CD4-positive, alpha-beta T cell treated with Interleukin-4 for 1 hour (primary cell): ENCODE measurements around the gene TOR2A.

Source experiments
- DNase-seq, 2 donors: peaks; one replicate each; pipeline ENCODE4 v3.0.0-alpha.2; 2020 to 2022

The TOR2A gene

DNA sequence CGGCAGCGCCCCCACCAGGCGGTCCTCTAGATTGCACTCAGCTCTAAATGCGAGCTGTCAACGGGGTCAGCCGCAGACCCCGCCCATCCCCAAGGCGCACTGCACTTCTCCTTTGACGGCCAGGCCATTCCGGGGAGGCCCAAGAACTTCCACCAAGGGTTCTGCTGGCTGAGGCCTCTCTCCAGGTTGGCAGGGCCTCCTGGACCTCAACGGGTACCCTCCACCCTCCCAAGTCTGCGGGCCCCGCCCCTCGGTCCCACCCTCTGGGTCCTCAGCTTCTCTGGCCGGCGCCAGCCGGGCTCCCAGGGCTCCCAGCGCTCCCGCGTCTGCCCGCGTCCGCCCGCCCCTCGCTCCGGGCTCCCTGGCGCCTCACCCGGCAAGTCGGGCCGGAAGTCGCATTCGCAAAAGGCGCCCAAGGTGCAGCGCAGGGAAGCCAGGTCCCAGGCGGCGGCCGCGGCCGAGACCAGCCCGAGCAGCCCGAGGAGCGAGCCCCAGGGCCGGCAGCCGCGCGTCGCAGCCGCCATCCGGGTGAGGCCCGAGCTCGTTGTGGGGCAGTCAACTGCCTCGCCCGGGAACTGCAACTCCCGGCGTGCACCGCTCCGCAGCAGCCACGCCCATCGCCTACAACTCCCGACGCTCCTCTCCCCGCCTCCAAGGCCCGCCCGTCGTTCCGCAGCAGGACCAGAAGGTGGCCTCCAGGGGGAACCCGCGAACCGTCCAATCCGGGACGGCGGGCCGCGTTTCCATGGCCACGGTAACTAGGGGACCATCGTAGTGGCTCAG, at the start of gene TOR2A:
Gene TOR2A, minus strand, starts transcription at position 548 of the 783 bp plus-strand sequence. Its CDS starts 24 bp downstream, at position 524.
- DNase-seq: peak; percentile 99

DNA sequence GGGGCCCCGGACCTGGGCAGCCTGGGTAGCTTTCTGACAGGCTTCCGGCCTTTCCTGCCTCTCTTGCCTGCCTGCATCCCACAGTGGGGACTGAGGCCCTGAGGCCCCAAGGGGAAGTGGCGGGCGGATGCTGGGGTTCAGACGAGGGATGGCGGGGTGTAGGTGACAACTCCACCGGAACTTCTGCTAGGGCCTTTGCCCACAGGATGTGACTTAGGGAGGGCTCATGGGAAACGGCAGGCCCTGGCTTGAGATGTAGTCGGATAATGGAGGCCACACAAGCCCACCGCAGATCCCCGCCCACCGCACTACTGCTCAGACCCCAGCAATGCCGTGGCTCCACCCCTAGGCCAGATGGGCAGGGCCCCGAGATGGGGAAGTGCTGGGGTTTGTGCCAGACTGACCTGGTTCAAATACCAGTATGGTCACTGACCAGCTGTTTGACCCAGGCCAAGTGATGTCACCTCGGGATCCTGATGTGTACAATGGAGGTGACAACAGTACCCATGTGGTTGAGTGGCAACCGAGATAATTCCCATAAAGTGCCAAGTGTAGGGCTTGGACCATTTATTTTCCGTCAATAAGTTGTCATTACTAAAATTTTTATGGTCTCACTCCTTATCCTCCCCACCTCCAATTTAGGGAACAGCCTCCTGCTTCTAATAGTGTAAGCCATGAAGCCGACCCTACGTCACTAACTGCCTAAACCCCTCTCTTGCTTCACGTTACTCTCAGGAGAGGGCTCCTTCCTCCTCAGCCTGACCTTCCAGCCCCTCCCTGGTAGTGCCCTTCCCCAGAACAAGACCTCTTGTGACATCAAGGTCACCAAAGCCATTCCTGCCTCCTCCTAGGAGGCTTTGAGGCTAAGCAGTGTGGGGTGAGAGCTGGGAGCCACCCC, 48.3 kb upstream of the TOR2A start:
- DNase-seq: peak; percentile 88 to 89

DNA sequence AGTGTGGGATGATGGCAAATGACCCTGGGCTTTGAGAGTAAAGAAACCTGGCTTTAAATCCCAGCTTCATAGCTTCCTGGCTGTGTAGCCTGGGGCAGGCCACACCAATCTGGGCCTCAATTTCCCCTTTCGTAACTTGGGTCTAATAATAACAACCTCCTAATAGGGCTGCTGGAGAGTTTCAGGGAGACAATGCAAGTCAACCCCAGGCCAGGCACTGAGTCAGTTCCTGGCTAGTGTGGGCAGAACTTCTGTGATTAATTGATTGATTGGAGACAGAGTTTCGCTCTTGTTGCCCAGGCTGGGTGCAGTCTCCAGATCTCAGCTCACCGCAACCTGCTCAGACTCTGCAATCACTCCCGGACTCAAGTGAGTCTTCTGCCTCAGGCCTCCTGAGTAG, 46.7 kb upstream of the TOR2A start:
- DNase-seq: no peak

DNA sequence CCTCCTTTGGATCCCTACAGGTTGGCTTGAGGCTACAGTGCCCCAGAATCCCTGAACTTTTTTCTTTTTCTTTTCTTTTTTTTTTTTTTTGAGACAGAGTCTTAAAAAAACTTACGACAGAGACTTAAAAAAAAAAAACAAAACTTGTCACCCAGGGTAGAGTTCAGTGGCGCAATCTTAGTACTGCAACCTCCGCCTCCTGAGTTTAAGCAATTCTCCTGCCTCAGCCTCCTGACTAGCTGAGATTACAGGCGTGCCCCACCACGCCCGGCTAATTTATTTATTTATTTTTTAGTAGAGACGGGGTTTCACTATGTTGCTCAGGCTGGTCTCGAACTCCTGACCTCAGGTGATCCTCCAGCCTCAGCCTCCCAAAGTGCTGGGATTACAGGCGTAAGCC, 45.8 kb upstream of the TOR2A start:
- peak in 1 of 2 donors; percentile 70 for DNase-seq

DNA sequence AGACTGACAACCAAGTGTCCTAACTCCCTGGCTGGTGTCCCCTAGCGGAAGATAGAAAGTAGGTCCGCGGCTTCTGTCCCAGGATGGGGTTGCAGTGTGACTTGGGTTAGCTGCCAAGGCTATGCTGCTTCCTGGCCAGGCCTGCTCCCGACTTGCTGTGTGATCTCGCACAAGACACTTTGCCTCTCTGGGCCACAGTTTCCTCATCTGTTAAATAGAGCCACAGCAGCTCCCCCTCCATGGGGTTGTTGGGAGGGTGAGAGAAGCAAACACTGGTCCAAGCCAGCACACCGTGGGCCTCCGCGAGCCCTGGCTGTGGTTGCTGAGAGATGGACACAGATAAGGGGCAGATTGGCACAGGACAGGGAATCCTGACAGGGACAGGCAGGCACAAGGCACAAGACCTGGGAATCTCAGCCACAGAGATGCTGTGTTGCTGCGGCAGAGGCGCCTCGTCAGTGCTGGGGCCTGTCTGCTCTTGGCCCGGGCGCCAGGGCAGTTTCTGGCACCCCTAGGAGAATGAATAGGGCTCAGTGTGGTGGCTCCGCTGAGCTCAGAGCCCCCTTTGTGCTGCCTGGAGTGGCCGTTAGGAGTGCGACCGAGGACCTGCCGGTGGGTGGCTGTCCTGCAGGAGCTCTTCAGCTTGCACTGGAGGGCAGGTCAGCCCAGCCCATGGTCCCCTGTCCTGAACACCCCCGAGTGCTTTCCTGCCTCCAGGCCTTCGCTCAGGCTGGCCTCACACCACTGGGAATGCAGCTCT, 45.2 kb upstream of the TOR2A start:
- no peak for DNase-seq

DNA sequence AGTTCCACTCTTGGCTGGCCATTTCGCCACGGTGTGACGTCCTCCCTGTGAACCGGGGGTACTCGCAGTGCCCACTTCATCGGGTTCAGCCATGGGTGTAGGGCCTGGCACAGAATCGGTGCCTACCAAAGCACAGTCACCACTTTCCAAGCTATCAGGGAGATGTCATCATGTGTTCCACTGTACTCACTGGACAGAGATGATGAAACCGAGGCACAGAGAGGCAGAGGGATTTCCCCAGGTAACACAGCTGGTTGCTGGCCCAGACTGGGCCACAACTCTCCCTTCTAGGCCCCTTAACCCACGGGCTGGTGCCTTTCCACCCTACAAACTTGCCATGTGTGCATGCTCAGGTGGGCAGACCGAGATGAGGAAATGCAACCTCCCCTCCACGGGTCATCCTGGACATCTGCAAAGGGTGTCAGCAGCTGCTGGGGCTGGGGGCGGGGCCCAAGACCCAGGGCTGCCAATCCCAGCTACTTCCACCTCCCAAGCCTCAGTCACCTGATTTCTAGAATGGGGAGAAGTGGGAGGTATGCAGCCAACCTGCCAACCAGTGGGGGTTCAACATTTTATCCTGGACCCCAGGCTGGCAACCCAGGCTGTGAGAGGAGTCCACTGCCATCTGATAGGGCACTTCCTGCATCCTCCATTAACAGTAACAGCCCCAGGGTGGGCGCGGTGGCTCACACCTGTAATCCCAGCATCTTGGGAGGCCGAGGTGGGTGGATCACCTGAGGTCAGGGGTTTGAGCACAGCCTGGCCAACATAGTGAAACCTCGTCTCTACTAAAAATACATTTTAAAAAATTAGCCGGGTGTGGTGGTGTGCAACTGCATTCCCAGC, 44.3 kb upstream of the TOR2A start:
- peak; percentile 76 to 77 for DNase-seq

DNA sequence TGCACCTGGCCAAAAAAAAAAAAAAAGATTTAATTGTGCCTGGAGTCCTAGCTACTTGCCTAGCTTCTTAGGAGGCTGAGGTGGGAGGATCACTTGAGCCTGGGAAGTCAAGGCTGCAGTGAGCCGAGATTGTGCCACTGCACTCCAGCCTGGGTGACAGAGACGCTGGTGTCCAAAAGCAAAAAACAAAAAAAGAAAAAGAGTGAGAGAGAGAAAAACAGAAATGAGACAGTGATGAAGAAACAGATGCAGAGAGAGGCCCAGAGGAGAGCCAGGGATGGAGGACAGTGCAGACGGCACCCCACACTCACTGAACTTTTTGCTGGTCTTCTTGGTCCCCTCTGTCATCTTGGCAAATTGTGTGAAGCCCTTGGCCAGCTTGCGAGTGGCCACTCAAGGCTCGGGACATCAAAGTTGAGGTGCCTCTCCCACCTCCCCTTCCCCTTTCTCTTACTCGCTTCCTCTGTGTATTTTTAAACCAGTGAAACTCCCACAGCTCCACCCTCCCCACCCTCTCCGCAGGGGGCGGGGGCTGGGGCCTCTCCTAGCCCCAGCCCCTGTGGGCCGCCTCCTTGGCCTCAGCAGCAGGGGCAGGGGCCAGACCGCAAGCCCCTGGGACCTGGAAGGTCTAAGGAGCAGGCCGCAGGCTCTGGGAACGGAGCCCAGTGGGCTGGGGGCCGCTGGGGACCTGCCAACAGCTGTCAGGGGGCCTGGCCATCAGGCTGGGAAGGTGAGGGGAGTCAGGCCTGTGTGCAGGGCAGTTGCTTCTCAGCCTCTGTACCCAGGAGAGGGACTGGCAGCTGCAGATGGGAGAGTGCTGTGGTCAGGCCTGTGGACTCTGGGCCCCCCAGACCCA, 43.4 kb upstream of the TOR2A start, which contains the start of gene SH2D3C:
Gene SH2D3C, minus strand, starts transcription at position 387 of the 856 bp plus-strand sequence. Its CDS starts 39 bp downstream, at position 348.
- peak; percentile 61 to 72 for DNase-seq

DNA sequence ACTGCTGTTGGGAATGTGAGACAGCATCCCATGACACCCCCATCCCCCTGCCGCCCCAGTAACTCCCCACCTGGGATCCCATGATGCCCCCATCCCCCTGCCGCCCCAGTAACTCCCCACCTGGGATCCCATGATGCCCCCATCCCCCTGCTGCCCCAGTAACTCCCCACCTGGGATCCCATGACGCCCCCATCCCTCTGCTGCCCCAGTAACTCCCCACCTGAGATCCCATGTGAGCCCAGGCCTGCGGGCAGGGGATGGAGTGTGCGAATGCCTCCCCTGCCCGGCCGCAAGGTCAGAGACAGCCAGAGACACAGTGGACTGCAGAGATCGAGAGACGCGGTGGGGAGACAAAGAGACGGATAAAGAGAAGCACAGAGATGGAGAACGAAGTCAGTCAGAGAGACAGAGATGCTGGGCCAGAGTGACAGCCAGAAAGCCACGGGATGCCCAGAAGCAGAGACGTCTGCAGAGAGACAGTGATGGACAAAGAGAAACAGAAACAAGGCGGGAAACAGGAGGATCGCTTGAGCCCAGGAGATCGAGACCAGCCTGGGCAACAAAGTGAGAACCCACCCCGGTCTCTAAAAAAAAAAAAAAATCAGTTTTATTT, 42.4 kb upstream of the TOR2A start:
- DNase-seq: peak in 1 of 2 donors; percentile 37

DNA sequence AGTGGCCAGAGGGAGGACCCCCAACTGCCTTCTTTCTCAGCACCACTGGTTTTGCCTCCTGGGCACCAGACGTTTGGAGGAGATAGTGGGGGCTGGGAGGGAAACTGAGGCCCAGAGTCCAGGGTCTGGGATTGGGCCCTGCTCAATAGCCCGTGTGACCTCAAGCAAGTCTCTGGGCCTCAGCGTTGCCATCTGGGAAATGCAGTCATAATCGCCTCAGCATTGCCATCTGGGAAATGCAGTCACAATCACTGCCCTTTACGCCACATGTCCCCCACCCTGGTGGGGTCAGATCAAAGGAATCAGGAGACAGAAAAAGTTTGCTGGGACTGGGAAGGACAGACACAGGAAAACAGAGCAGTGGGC, 41.8 kb upstream of the TOR2A start:
- no peak for DNase-seq

DNA sequence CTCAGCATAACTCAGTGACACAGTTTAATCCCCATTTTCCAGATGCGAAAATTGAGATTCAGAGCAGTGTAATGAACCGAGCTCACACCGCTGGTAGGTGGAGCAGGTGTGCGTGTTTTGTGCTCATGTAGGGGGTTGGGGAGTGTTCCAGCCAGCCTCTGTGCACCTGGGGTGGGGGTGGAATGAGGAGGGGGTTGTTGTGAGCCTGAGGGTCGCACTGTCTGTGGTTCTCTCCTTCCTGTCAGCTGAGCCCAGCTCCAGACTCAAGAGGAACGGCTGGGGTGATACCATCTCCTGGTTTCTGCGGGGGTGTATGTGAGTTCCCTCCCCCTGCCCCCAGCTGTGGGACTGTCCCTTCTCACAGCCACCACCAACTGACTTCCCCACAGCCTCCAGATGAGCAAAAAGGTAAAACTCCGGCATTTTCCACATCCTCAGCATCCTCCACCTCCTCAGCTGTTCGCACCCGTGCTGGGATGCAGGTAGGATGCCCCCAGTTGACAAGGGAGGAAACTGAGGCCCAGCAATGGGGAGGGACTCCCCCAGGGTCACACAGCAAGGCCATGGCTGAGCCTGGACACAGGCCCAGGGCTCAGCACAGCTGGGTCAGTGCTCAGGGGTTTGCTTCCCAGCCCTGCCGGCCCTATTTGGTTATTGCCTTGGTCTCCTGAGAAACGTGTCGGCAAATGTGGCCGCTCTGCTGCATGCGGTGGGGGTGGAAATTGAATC, 41.3 kb upstream of the TOR2A start:
- peak; percentile 86 to 87 for DNase-seq

DNA sequence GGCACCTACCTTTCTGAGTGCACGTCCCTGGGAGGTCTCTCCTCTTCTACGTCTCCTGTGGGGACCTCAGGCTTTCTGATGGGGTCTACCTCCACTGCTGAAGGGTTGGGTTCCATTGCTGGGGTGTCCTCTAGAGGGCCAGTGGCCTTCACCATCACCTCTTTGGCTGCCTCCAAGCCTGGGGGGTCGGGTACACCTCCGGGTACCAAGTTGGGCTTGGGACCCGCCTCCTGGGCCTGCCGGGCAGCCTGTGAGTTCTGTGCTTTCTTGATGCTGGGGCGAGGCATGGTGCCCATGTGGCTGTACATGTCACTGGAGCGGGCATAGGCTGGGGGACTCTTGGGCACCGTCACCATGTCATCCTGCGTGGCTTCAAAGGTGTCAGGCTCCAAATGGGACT, 38.9 kb upstream of the TOR2A start:
- no peak for DNase-seq

DNA sequence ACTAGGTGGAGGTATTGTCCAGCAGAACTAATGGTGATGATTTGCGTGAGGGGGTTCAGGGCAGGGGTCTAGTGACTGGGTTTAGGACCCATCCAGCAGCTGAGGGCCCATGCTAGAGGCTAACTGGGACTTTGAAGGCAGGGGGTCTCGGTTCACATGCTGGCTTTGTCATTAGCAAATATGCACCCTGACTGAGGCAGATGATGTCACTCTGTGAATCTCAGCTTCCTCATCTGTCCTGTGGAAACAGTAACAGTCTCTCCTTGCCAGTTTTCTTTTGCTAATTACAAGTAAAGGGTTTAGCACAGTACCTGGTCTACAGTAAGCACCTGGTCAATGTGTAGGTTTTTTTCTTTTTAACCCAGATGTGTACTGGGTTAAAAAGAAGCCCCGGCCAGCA, 38.2 kb upstream of the TOR2A start:
- no peak for DNase-seq

DNA sequence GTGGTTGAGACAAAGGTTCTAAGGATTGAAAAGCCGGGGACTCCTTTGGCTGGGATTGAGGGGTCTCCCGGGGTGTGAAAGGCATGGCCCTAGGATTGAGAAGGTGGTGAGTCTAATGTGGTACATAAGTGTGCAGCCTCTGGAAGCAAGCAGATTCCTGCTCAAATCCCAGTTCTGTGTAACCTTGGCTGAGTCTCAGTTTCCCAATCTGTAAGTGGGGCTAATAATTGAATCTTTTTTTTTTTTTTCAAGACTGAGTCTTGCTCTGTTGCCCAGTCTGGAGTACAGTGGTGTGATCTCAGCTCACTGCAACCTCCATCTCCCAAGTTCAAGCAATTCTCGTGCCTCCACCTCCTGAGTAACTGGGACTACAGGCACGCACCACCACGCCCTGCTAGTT, 37.5 kb upstream of the TOR2A start:
- no peak for DNase-seq

DNA sequence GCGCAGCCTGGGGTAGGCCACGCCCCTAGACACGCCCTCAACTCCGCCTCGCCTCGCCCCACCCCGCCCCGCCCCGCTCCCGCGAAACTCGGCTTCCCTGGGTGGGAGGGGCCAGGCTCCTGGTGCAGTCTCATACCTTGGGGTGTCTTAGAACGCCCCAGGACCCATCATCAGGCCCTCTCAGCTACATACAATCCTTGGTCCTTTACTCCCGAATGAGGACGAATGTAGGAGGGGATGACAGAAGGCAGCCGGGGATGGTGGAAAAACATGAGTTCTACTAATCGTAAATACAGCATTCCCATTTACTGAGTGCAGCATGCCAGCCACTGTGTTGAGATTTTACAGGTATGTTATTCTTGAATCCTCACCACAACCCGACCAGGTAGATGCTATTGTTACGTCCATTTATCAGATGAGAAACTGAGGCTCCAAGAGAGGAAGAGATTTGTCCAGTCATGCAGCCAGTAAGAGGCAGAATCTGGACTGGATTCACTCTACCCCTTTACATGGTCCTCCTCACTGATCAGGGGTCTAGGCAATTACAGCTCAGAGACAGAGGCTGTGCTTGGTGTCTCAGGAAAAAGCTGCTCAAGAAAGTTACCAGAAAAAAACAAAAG, 36.6 kb upstream of the TOR2A start:
- no peak for DNase-seq

DNA sequence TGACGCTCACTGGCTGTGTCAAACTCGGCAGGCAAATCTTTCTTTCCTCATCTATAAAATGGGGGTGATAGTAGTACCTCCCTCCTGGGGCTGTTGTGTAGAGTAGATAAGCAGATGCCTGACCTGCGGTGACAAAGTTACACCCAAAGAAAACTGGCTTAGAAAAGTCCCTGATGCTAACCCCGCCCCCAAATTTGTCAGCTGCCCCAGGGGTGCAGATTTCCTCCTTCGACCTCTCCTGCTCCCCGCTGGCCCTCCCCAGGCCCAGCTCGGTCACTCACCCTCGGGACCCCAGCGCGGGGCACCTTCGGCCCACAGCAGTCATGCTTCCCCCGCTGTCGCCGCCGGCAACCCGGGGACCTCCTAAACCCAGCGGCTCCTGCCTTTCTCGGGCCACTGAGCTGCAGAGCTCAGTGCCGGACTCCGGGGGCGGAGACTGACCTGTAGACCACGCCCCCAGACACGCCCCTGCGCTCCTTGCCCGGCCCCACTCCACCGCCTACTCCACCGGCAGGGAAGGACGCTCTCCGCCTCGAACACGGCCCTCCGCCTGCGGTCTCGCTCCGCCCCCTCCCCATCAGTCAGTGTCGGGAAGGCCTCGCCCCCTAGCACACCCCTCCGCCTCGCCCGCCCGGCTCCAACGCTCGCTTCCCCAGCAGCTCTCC, 35.9 kb upstream of the TOR2A start:
- DNase-seq: peak; percentile 97

DNA sequence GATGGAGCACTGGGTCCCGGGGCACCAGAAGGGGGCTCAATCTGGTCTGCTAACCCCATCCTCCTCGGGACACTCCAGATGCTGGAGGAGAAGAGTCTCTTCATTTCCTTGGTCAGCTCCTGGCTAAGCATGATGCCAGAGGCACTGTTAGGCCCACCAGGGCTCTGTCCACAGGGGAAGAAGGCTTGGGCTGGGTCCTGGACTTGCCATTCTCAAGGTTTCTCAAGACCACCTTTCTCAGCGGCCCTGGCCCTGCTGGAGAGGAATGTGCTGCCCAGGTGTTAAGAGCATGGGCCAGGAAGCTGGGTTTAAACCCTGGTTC, 35.5 kb upstream of the TOR2A start:
- no peak for DNase-seq

DNA sequence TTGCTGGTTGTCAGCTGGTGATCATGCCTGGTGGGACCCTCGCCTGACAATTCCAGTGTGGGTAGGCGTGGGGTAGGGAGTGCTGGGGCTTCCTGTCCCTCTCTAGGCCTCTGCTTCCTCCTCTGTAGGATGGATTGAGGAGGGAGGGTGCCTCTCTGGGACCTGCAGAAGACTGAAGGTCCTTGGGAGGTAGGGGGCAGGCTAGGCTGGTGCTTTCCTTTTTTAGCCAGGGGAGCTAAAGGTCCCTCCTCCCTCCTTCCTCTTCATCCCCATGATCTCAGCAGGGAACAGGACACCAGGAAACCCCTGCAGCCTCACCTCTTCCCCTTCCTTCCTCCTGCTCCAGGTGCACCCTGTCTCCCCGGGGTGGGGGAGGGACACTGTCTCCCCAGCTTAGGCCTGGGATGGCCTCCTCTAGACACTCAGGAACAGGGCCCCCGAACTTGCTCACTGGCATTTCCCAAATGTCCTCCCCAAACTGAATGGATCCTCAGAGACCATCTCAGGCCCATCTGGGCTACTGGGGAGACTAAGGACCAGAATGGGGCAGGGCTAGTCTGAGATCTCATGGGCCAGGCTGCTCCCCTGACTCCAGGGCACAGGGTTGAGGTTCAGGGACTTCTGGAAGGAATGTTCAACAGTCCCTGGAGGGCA, 35.0 kb upstream of the TOR2A start:
- DNase-seq: no peak

DNA sequence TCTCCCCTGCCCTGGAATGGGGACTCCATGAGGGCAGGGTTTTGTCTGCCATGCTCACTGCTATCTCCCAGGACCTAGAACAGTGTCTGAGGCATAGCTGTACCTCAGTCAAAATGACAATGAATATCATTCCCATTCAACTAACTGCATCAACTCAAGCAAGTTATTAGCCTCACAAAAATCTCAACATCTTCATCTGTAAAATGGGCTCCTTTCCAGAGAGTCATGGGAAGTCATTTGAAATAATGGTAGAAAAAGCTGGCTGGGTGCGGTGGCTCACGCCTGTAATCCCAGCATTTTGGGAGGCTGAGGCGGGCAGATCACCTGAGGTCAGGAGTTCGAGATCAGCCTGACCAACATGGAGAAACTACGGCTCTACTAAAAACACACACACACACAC, 34.0 kb upstream of the TOR2A start:
- no peak for DNase-seq

DNA sequence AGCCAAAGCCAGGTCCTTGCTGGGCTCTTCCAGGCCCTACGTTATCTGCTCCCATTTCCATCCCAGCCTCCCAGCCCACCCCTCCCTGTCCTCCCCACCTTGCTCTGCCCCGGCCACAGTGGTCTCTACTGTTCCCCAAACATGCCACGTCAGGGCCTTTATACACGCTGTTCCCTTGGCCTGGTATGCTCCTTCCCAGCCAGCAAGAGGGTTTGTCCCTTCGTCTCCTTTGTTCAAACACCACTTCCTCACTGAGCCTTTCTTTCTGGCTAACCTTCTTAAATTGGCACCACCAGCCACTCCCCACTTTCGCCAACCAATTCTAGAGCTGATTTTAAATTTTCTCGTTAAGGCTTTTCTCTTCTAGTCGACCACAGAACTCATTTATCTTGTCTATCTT, 33.6 kb upstream of the TOR2A start:
- no peak for DNase-seq
